Stimulated activated naive CD8-positive, alpha-beta T cell treated with anti-CD3 and anti-CD28 coated beads, Interleukin-15, Interleukin-2, amounts not matched to agents 100 ng/mL and 50 ng/mL, for 24 hours (primary cell): Measurements from ENCODE around the gene MRPL48.
A peak's percentile ranks its signal among the peaks of the same experiment; 100 is the strongest.
"Not testable (repeated sequence)": the region's sequence is repeated elsewhere in the genome, so short reads cannot be mapped to it uniquely, and the experiment has no call there.

ENCODE experiments used
- H3K27ac Mint-ChIP-seq: one replicate; pipeline ENCODE4 v1.8.0; 2021; ENCODE audit warnings: mild to moderate bottlenecking, mixed read lengths
- H3K27me3 Mint-ChIP-seq: one replicate; pipeline ENCODE4 v1.8.0; 2021; ENCODE audit warnings: mixed read lengths
- H3K36me3 Mint-ChIP-seq: one replicate; pipeline ENCODE4 v1.8.0; 2021; ENCODE audit warnings: low read depth, mixed read lengths
- H3K4me1 Mint-ChIP-seq: one replicate; pipeline ENCODE4 v1.8.0; 2021; ENCODE audit warnings: low read depth, mixed read lengths
- H3K4me3 Mint-ChIP-seq: one replicate; pipeline ENCODE4 v1.8.0; 2021; ENCODE audit warnings: mild to moderate bottlenecking, mixed read lengths
- H3K9me3 Mint-ChIP-seq: one replicate; pipeline ENCODE4 v1.8.0; 2021; ENCODE audit warnings: mixed read lengths

The MRPL48 gene

GRCh38 chr11:73787643-73788558 lies at the start of gene MRPL48:
TSS of gene MRPL48 (plus strand) at chr11:73787874. CDS start at chr11:73787972, 98 bp downstream.
- Mint-ChIP-seq H3K27me3 (no peaks in the 10 kb centered on the region), H3K9me3 (no peaks in the 10 kb centered on the region), H3K4me1 (peaks cover 30% of the 10 kb centered on the region), H3K36me3 (no peaks in the 10 kb centered on the region), H3K27ac (peak within 1 kb of the TSS; percentile 100), H3K4me3 (peak within 1 kb of the TSS; percentile 99)

GRCh38 chr11:73743045-73743444 lies 44.6 kb upstream of the MRPL48 start:
- no peaks in the 10 kb centered on the region for H3K9me3 Mint-ChIP-seq
- H3K4me1 Mint-ChIP-seq, result peaks cover 12% of the 10 kb centered on the region
- H3K36me3 Mint-ChIP-seq, result peaks cover 12% of the 10 kb centered on the region
- H3K4me3 Mint-ChIP-seq, result no peak overlapping the region
- no peaks in the 10 kb centered on the region for H3K27me3 Mint-ChIP-seq
- no peak overlapping the region for H3K27ac Mint-ChIP-seq

GRCh38 chr11:73746701-73747100 lies 41.0 kb upstream of the MRPL48 start:
- H3K27me3 Mint-ChIP-seq, result no peaks in the 10 kb centered on the region
- no peak overlapping the region for H3K4me3 Mint-ChIP-seq
- no peaks in the 10 kb centered on the region for H3K9me3 Mint-ChIP-seq
- peaks cover 26% of the 10 kb centered on the region for H3K4me1 Mint-ChIP-seq
- H3K36me3 Mint-ChIP-seq, result peaks cover 14% of the 10 kb centered on the region
- H3K27ac Mint-ChIP-seq, result no peak overlapping the region

GRCh38 chr11:73747762-73748161 lies 39.9 kb upstream of the MRPL48 start:
- peaks cover 23% of the 10 kb centered on the region for H3K36me3 Mint-ChIP-seq
- H3K4me1 Mint-ChIP-seq, result peaks cover 37% of the 10 kb centered on the region
- H3K27ac Mint-ChIP-seq, result peak overlapping the region; percentile 15
- no peaks in the 10 kb centered on the region for H3K9me3 Mint-ChIP-seq
- H3K27me3 Mint-ChIP-seq, result no peaks in the 10 kb centered on the region
- H3K4me3 Mint-ChIP-seq, result no peak overlapping the region

GRCh38 chr11:73748300-73748699 lies 39.4 kb upstream of the MRPL48 start:
- H3K4me1 Mint-ChIP-seq, result peaks cover 37% of the 10 kb centered on the region
- no peaks in the 10 kb centered on the region for H3K27me3 Mint-ChIP-seq
- peaks cover 21% of the 10 kb centered on the region for H3K36me3 Mint-ChIP-seq
- H3K9me3 Mint-ChIP-seq, result no peaks in the 10 kb centered on the region
- no peak overlapping the region for H3K4me3 Mint-ChIP-seq
- no peak overlapping the region for H3K27ac Mint-ChIP-seq

- no peaks in the 10 kb centered on the region for H3K9me3 Mint-ChIP-seq
- peaks cover 21% of the 10 kb centered on the region for H3K36me3 Mint-ChIP-seq
- H3K27me3 Mint-ChIP-seq, result no peaks in the 10 kb centered on the region
- no peak overlapping the region for H3K4me3 Mint-ChIP-seq
- peaks cover 36% of the 10 kb centered on the region for H3K4me1 Mint-ChIP-seq
- no peak overlapping the region for H3K27ac Mint-ChIP-seq
These were observed 38.6 kb upstream of the MRPL48 start for GRCh38 chr11:73749118-73749517.

- Mint-ChIP-seq H3K27me3 (no peaks in the 10 kb centered on the region), H3K9me3 (no peaks in the 10 kb centered on the region), H3K4me1 (peaks cover 40% of the 10 kb centered on the region), H3K4me3 (no peak overlapping the region), H3K27ac (no peak overlapping the region), H3K36me3 (peaks cover 21% of the 10 kb centered on the region)
These were observed 37.4 kb upstream of the MRPL48 start for GRCh38 chr11:73750228-73750627.

GRCh38 chr11:73750862-73751261 lies 36.8 kb upstream of the MRPL48 start:
- H3K27ac Mint-ChIP-seq, H3K9me3 Mint-ChIP-seq, H3K4me3 Mint-ChIP-seq, H3K27me3 Mint-ChIP-seq: not testable (repeated sequence)
- peaks cover 21% of the 10 kb centered on the region for H3K36me3 Mint-ChIP-seq
- peaks cover 40% of the 10 kb centered on the region for H3K4me1 Mint-ChIP-seq

GRCh38 chr11:73752216-73752867 lies 35.3 kb upstream of the MRPL48 start:
- H3K4me3 Mint-ChIP-seq, result no peak overlapping the region
- H3K27me3 Mint-ChIP-seq, result no peaks in the 10 kb centered on the region

GRCh38 chr11:73752903-73753302 lies 34.8 kb upstream of the MRPL48 start:
- H3K27me3 Mint-ChIP-seq, result no peaks in the 10 kb centered on the region
- H3K9me3 Mint-ChIP-seq, result no peaks in the 10 kb centered on the region
- peaks cover 21% of the 10 kb centered on the region for H3K36me3 Mint-ChIP-seq
- no peak overlapping the region for H3K4me3 Mint-ChIP-seq
- peaks cover 45% of the 10 kb centered on the region for H3K4me1 Mint-ChIP-seq
- H3K27ac Mint-ChIP-seq, result no peak overlapping the region

More at GRCh38 chr11:73752216-73752867, 35.3 kb upstream of the MRPL48 start:
- H3K4me1 Mint-ChIP-seq, result peaks cover 45% of the 10 kb centered on the region
- peak overlapping the region; percentile 21 for H3K27ac Mint-ChIP-seq
- H3K9me3 Mint-ChIP-seq, result no peaks in the 10 kb centered on the region
- H3K36me3 Mint-ChIP-seq, result peaks cover 21% of the 10 kb centered on the region

- Mint-ChIP-seq H3K4me1 (peaks cover 53% of the 10 kb centered on the region), H3K9me3 (no peaks in the 10 kb centered on the region), H3K27me3 (no peaks in the 10 kb centered on the region), H3K4me3 (no peak overlapping the region), H3K36me3 (peaks cover 21% of the 10 kb centered on the region), H3K27ac (no peak overlapping the region)
These were observed 33.7 kb upstream of the MRPL48 start for GRCh38 chr11:73753938-73754337.

GRCh38 chr11:73755670-73756069 lies 32.0 kb upstream of the MRPL48 start:
- Mint-ChIP-seq H3K4me3 (no peak overlapping the region), H3K9me3 (no peaks in the 10 kb centered on the region), H3K4me1 (peaks cover 58% of the 10 kb centered on the region), H3K27me3 (no peaks in the 10 kb centered on the region), H3K27ac (no peak overlapping the region), H3K36me3 (peaks cover 21% of the 10 kb centered on the region)

- no peak overlapping the region for H3K4me3 Mint-ChIP-seq
- H3K27me3 Mint-ChIP-seq, result no peaks in the 10 kb centered on the region
- H3K27ac Mint-ChIP-seq, result no peak overlapping the region
- no peaks in the 10 kb centered on the region for H3K9me3 Mint-ChIP-seq
- peaks cover 48% of the 10 kb centered on the region for H3K4me1 Mint-ChIP-seq
- peaks cover 6% of the 10 kb centered on the region for H3K36me3 Mint-ChIP-seq
These were observed 30.1 kb upstream of the MRPL48 start for GRCh38 chr11:73757598-73757997.

GRCh38 chr11:73758451-73758850 lies 29.2 kb upstream of the MRPL48 start:
- Mint-ChIP-seq H3K27me3 (no peaks in the 10 kb centered on the region), H3K4me3 (peak overlapping the region; percentile 93), H3K4me1 (peaks cover 45% of the 10 kb centered on the region), H3K9me3 (no peaks in the 10 kb centered on the region), H3K27ac (no peak overlapping the region), H3K36me3 (peaks cover 3% of the 10 kb centered on the region)

- Mint-ChIP-seq H3K9me3 (no peaks in the 10 kb centered on the region), H3K27me3 (no peaks in the 10 kb centered on the region), H3K4me1 (peaks cover 36% of the 10 kb centered on the region), H3K4me3 (peak overlapping the region; percentile 93), H3K27ac (peak overlapping the region; percentile 77), H3K36me3 (peaks cover 3% of the 10 kb centered on the region)
These were observed 28.0 kb upstream of the MRPL48 start for GRCh38 chr11:73759610-73760134.
